ENCODE results near the gene RFX2.
"Not testable (repeated sequence)": the region's sequence is repeated elsewhere in the genome, so short reads cannot be mapped to it uniquely, and the experiment has no call there.

The RFX2 gene

GRCh38 chr19:6020166-6020882 lies 90.0 kb downstream of the RFX2 start:
- in situ Hi-C loops (cut with MboI; ENCODE audit: low sequenced_read_pairs), result loop anchor here (10.0 kb wide), 1 partner anchor 216 kb away; the partner anchor contains the start of gene NRTN

GRCh38 chr19:6018786-6019185 lies 91.5 kb downstream of the RFX2 start:
- in situ Hi-C loops (cut with MboI; ENCODE audit: low sequenced_read_pairs), result no loop called here

- in situ Hi-C loops (cut with MboI; ENCODE audit: low sequenced_read_pairs), result no loop called here
Measured at GRCh38 chr19:6017576-6017975, 92.7 kb downstream of the RFX2 start.

GRCh38 chr19:6015841-6016545 lies 94.3 kb downstream of the RFX2 start:
- in situ Hi-C loops (cut with MboI; ENCODE audit: low sequenced_read_pairs), result no loop called here

GRCh38 chr19:6014551-6015135 lies 95.7 kb downstream of the RFX2 start:
- in situ Hi-C loops (cut with MboI; ENCODE audit: low sequenced_read_pairs), result no loop called here

GRCh38 chr19:6012426-6013170 lies 97.7 kb downstream of the RFX2 start:
- in situ Hi-C loops (cut with MboI; ENCODE audit: low sequenced_read_pairs), result no loop called here

- in situ Hi-C loops (cut with MboI; ENCODE audit: low sequenced_read_pairs), result no loop called here
Measured at GRCh38 chr19:6011794-6012193, 98.5 kb downstream of the RFX2 start.

- in situ Hi-C loops (cut with MboI; ENCODE audit: low sequenced_read_pairs), result no loop called here
Measured at GRCh38 chr19:6011206-6011605, 99.1 kb downstream of the RFX2 start.

- in situ Hi-C loops (cut with MboI; ENCODE audit: low sequenced_read_pairs), result no loop called here
Measured at GRCh38 chr19:6010107-6010506, 100.2 kb downstream of the RFX2 start.

- in situ Hi-C loops (cut with MboI; ENCODE audit: low sequenced_read_pairs), result no loop called here
Measured at GRCh38 chr19:6007866-6008265, 102.4 kb downstream of the RFX2 start.

GRCh38 chr19:6006896-6007295 lies 103.4 kb downstream of the RFX2 start:
- in situ Hi-C loops (cut with MboI; ENCODE audit: low sequenced_read_pairs), result no loop called here

GRCh38 chr19:6006070-6006446 lies 104.2 kb downstream of the RFX2 start:
- in situ Hi-C loops (cut with MboI; ENCODE audit: low sequenced_read_pairs), result not testable (repeated sequence)

GRCh38 chr19:6005321-6006069 lies 104.8 kb downstream of the RFX2 start:
- in situ Hi-C loops (cut with MboI; ENCODE audit: low sequenced_read_pairs), result no loop called here

- in situ Hi-C loops (cut with MboI; ENCODE audit: low sequenced_read_pairs), result no loop called here
Measured at GRCh38 chr19:6003976-6004375, 106.3 kb downstream of the RFX2 start.

- in situ Hi-C loops (cut with MboI; ENCODE audit: low sequenced_read_pairs), result no loop called here
Measured at GRCh38 chr19:6002591-6002990, 107.7 kb downstream of the RFX2 start.

GRCh38 chr19:6000228-6000847 lies 110.0 kb downstream of the RFX2 start:
- in situ Hi-C loops (cut with MboI; ENCODE audit: low sequenced_read_pairs), result no loop called here

- in situ Hi-C loops (cut with MboI; ENCODE audit: low sequenced_read_pairs), result no loop called here
Measured at GRCh38 chr19:5999693-6000092, 110.6 kb downstream of the RFX2 start.

- in situ Hi-C loops (cut with MboI; ENCODE audit: low sequenced_read_pairs), result no loop called here
Measured at GRCh38 chr19:5997371-5997770, 112.9 kb downstream of the RFX2 start.

- in situ Hi-C loops (cut with MboI; ENCODE audit: low sequenced_read_pairs), result no loop called here
Measured at GRCh38 chr19:5996623-5997320, 113.5 kb downstream of the RFX2 start.

- in situ Hi-C loops (cut with MboI; ENCODE audit: low sequenced_read_pairs), result no loop called here
Measured at GRCh38 chr19:5996102-5996501, 114.2 kb downstream of the RFX2 start.

All from HL-60/S4 treated with retinoic acid at 250 ng/mL for 4 days and 3 days (cell line).